ENCODE data around the gene FAM83E.

The FAM83E gene

GRCh38 chr19:48613852-48614435 is 932 bp downstream of the FAM83E start:
- DNase-seq (ENCODE audit: insufficient read length, low spot score) (no peak), FAIRE-seq (no peak)

GRCh38 chr19:48613024-48613851 is 1.6 kb downstream of the FAM83E start:
- FAIRE-seq: no peak
- no peak for DNase-seq (ENCODE audit: insufficient read length, low spot score)
- TF ChIP-seq CTCF (IDR thresholded peaks at IDR 0.05; ENCODE audit: insufficient read depth, missing control alignments): no peak

More at GRCh38 chr19:48613852-48614435, 932 bp downstream of the FAM83E start:
- TF ChIP-seq CTCF (IDR thresholded peaks at IDR 0.05; ENCODE audit: insufficient read depth, missing control alignments): no peak

GRCh38 chr19:48611872-48612271 is 3.0 kb downstream of the FAM83E start:
- no peak for TF ChIP-seq CTCF (IDR thresholded peaks at IDR 0.05; ENCODE audit: insufficient read depth, missing control alignments)
- FAIRE-seq (no peak), DNase-seq (ENCODE audit: insufficient read length, low spot score) (no peak)

GRCh38 chr19:48609571-48610108 is 5.2 kb downstream of the FAM83E start:
- TF ChIP-seq CTCF (IDR thresholded peaks at IDR 0.05; ENCODE audit: insufficient read depth, missing control alignments): no peak
- FAIRE-seq (no peak), DNase-seq (ENCODE audit: insufficient read length, low spot score) (no peak)

- peak; percentile 63 for TF ChIP-seq CTCF (IDR thresholded peaks at IDR 0.05; ENCODE audit: insufficient read depth, missing control alignments)
- DNase-seq (ENCODE audit: insufficient read length, low spot score) (peak; percentile 70), FAIRE-seq (no peak)
Measured at GRCh38 chr19:48608798-48609263, 6.0 kb downstream of the FAM83E start.

GRCh38 chr19:48607359-48607755 is 7.5 kb downstream of the FAM83E start:
- FAIRE-seq (no peak), DNase-seq (ENCODE audit: insufficient read length, low spot score) (no peak)
- no peak for TF ChIP-seq CTCF (IDR thresholded peaks at IDR 0.05; ENCODE audit: insufficient read depth, missing control alignments)

All from D721Med (cell line).